Neutrophil (primary cell): ENCODE data around the gene LRCH1.

Source experiments
- H3K27ac ChIP-seq: fragments of 200-600 bp; sonication (generic); 2 replicates; pipeline ENCODE4 v1.5.1; 2016; ENCODE audit warnings: mild to moderate bottlenecking, moderate library complexity
- H3K27me3 ChIP-seq: fragments of 200-600 bp; sonication (generic); 2 replicates; pipeline ENCODE4 v1.6.0; 2016; ENCODE audit warnings: mild to moderate bottlenecking
- H3K36me3 ChIP-seq: fragments of 200-600 bp; sonication (generic); 2 replicates; pipeline ENCODE4 v1.5.1; 2017
- H3K4me1 ChIP-seq, 2 experiments: fragments of 200-600 bp in 1 of 2; sonication (generic) in 1 of 2; 1 replicate in 1 of 2; 2 replicates in 1 of 2; pipeline versions ENCODE4 v1.5.1 to v1.6.1; 2013 to 2016; ENCODE audit warnings: low read depth in 1 of 2, low read length in 1 of 2, mild to moderate bottlenecking in 1 of 2, moderate library complexity in 1 of 2; ENCODE audit not compliant: control insufficient read depth in 1 of 2, insufficient read depth in 1 of 2
- H3K4me3 ChIP-seq, 2 experiments: fragments of 200-600 bp in 1 of 2; sonication (generic) in 1 of 2; 1 replicate in 1 of 2; 2 replicates in 1 of 2; pipeline ENCODE4 v1.5.1; 2013 to 2016; ENCODE audit warnings: low read depth in 1 of 2, low read length in 1 of 2, mild to moderate bottlenecking in 1 of 2, moderate library complexity in 1 of 2
- H3K9me3 ChIP-seq: fragments of 200-600 bp; sonication (generic); 2 replicates; pipeline ENCODE4 v1.5.1; 2016
- CTCF ChIP-seq: fragments of 200-600 bp; sonication (generic); IDR thresholded peaks from 2 replicates; pipeline ENCODE4 v1.5.1; 2016; ENCODE audit warnings: antibody characterized with exemption

The LRCH1 gene

DNA sequence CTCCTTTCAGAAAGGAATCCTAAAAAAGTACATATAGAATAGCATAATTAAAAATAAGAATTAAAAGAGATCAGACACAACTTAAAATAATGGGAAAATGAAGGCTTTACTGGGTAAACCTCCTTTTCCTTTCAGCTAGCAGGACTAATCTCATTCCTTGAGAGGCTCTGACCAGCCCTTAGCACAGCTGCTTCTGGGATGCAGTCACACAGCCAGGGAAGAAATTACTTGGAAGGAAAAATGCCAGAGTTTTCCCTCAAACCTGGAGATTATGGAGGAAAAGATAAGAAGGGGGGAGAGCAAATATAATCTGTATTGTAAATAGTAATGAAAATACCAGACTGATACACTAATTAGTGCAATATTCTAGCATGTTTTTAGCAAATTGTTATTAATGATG is 91.8 kb downstream of the LRCH1 start:
- Histone ChIP-seq H3K27ac (no peak overlapping the region), H3K36me3 (no peaks in the 10 kb centered on the region), H3K9me3 (no peaks in the 10 kb centered on the region), H3K4me1 (peaks cover 0 to 8% of the 10 kb centered on the region in 2 experiments), H3K4me3 (no peak overlapping the region), H3K27me3 (no peaks in the 10 kb centered on the region)
- no peak for TF ChIP-seq CTCF

- H3K4me1 ChIP-seq, result no peaks in the 10 kb centered on the region
- H3K9me3 ChIP-seq, result no peaks in the 10 kb centered on the region
- H3K27ac ChIP-seq, result no peak overlapping the region
- no peak overlapping the region for H3K4me3 ChIP-seq
- no peaks in the 10 kb centered on the region for H3K27me3 ChIP-seq
- TF ChIP-seq CTCF, result no peak
- H3K36me3 ChIP-seq, result peaks cover 2% of the 10 kb centered on the region
These were observed 94.6 kb downstream of the LRCH1 start for GRCh38 chr13:46647512-46648065.

DNA sequence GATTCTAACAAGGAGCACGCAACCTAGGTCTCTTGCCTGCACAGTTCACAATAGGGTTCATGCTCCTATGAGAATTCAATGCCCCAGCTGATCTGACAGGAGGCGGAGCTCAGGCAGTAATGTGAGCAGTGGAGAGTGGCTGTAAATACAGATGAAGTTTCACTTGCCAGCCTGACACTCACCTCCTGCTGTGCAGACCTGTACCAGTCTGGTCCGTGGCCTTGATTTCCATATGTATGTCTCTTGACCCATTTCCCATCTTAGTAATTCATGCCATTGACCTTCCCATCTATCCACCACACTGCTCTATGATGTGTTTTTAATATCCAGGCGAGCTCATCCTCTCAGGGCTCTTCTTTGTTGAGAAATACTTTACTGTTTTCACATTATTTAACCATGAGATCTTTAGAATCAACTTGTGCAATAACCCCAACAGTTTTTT is 95.2 kb downstream of the LRCH1 start:
- H3K27ac ChIP-seq, result no peak overlapping the region
- H3K4me1 ChIP-seq, result no peaks in the 10 kb centered on the region
- H3K4me3 ChIP-seq, result no peak overlapping the region
- no peak for TF ChIP-seq CTCF
- no peaks in the 10 kb centered on the region for H3K27me3 ChIP-seq
- peaks cover 4% of the 10 kb centered on the region for H3K36me3 ChIP-seq
- H3K9me3 ChIP-seq, result no peaks in the 10 kb centered on the region

- Histone ChIP-seq H3K9me3 (no peaks in the 10 kb centered on the region), H3K27ac (no peak overlapping the region), H3K4me3 (no peak overlapping the region), H3K27me3 (no peaks in the 10 kb centered on the region), H3K4me1 (no peaks in the 10 kb centered on the region), H3K36me3 (peaks cover 4% of the 10 kb centered on the region)
- TF ChIP-seq CTCF, result no peak
These were observed 96.8 kb downstream of the LRCH1 start for GRCh38 chr13:46649816-46650215.

GRCh38 chr13:46654951-46655350 is 102.0 kb downstream of the LRCH1 start:
- no peak overlapping the region for H3K4me3 ChIP-seq
- no peak for TF ChIP-seq CTCF
- no peaks in the 10 kb centered on the region for H3K27me3 ChIP-seq
- H3K36me3 ChIP-seq, result peaks cover 4% of the 10 kb centered on the region
- H3K27ac ChIP-seq, result no peak overlapping the region
- no peaks in the 10 kb centered on the region for H3K9me3 ChIP-seq
- peaks cover 0 to 6% of the 10 kb centered on the region in 2 experiments for H3K4me1 ChIP-seq
